ENCODE data around the gene FKBP5. TPM values are rescaled to one million over a fixed set of nuclear protein-coding genes. Genes with fewer than 3 reads are reported as not detected.

FKBP5 gene
- polyA plus RNA-seq, 2 of the 4 experiments (the other 2 are of a cell fraction), result 8.4 to 11.7 TPM

GRCh38 chr6:35609588-35609987 lies 79.1 kb downstream of the FKBP5 start:
- no peak for DNase-seq (ENCODE audit: low read depth in 1 of 2, low spot score in 1 of 2)
- POLR2A ChIA-PET, result no interaction called here
- Histone ChIP-seq H3K4me1 (peaks cover 3% of the 10 kb centered on the region; the same call in 1 of the 3 replicates), H3K27ac (no peak overlapping the region), H3K4me2 (no peak overlapping the region), H3K4me3 (no peak overlapping the region), H3K9me3 (no peaks in the 10 kb centered on the region)
- 94% methylated on average over 1 of the region's 1 CpG for WGBS (ENCODE audit: missing lambda C conversion rate)
- FAIRE-seq, result no peak
- ATAC-seq, result no peak
- TF ChIP-seq HDAC2 (IDR thresholded peaks at IDR 0.05), result no peak
- TF ChIP-seq ESRRA (IDR thresholded peaks at IDR 0.05; ENCODE audit: borderline replicate concordance, low read length), result no peak
- TF ChIP-seq ZC3H11A (IDR thresholded peaks at IDR 0.05), result no peak
- no peak for TF ChIP-seq MAX (IDR thresholded peaks at IDR 0.05)
- TF ChIP-seq NPAS2 (CRISPR knock-in tag; IDR thresholded peaks at IDR 0.05; ENCODE audit: borderline replicate concordance), result no peak
- TF ChIP-seq GATA3 (IDR thresholded peaks at IDR 0.05; ENCODE audit: borderline replicate concordance), result no peak
- CTCF ChIA-PET, result interaction anchor here (0.8 to 1.3 kb wide), 3 partner anchors 14 to 36 kb away, joined by 3 to 4 read pairs (median 3); no protein-coding TSS in a partner anchor

GRCh38 chr6:35607517-35608233 lies 81.0 kb downstream of the FKBP5 start:
- FAIRE-seq (no peak), ATAC-seq (no peak), DNase-seq (ENCODE audit: low read depth in 1 of 2, low spot score in 1 of 2) (no peak)
- no peak overlapping the region for H3K4me2 ChIP-seq
- POLR2A ChIA-PET, result no interaction called here
- no peaks in the 10 kb centered on the region for H3K9me3 ChIP-seq
- WGBS (ENCODE audit: missing lambda C conversion rate), result 83% methylated on average over 10 of the region's 13 CpGs
- CTCF ChIA-PET, result interaction anchor here (0.6 to 1.3 kb wide), 4 partner anchors 10 to 129 kb away, joined by 3 to 4 read pairs (median 4); partner anchors contain the start of gene ARMC12
- no peak overlapping the region for H3K4me3 ChIP-seq
- peaks cover 13% of the 10 kb centered on the region for H3K4me1 ChIP-seq
- no peak overlapping the region for H3K27ac ChIP-seq
- TF ChIP-seq EHF (CRISPR knock-in tag; IDR thresholded peaks at IDR 0.05), result no peak
- no peak for TF ChIP-seq CBX8 (IDR thresholded peaks at IDR 0.05)
- TF ChIP-seq RCOR1 (IDR thresholded peaks at IDR 0.05; ENCODE audit: low read depth, low read length), result no peak
- no peak for TF ChIP-seq CBX2 (IDR thresholded peaks at IDR 0.05; ENCODE audit: borderline replicate concordance, low read depth)
- TF ChIP-seq REST (IDR thresholded peaks at IDR 0.05), result no peak
- TF ChIP-seq FOSL2 (IDR thresholded peaks at IDR 0.05), result no peak
- no peak for TF ChIP-seq FOSL2 (CRISPR knock-in tag; IDR thresholded peaks at IDR 0.05)
- no peak for TF ChIP-seq ZC3H11A (IDR thresholded peaks at IDR 0.05)
- TF ChIP-seq ZNF302 (CRISPR knock-in tag; IDR thresholded peaks at IDR 0.05), result no peak
- no peak for TF ChIP-seq KDM1A (IDR thresholded peaks at IDR 0.05; ENCODE audit: low read depth)
- no peak for TF ChIP-seq HOXA7 (CRISPR knock-in tag; IDR thresholded peaks at IDR 0.05)
- TF ChIP-seq FOSB (CRISPR knock-in tag; IDR thresholded peaks at IDR 0.05), result no peak

GRCh38 chr6:35605600-35605999 lies 83.1 kb downstream of the FKBP5 start:
- peaks cover 29% of the 10 kb centered on the region for H3K4me1 ChIP-seq
- FAIRE-seq, result no peak
- POLR2A ChIA-PET, result no interaction called here
- H3K27ac ChIP-seq, result peak overlapping the region; percentile 3 to 15; a peak in 2 of 6 replicates
- H3K4me3 ChIP-seq, result no peak overlapping the region
- DNase-seq (ENCODE audit: low read depth in 1 of 2, low spot score in 1 of 2), result no peak
- CTCF ChIA-PET, result no interaction called here
- no peaks in the 10 kb centered on the region for H3K9me3 ChIP-seq
- TF ChIP-seq BCL3 (IDR thresholded peaks at IDR 0.05), result no peak
- no peak for TF ChIP-seq RAD21 (conservative IDR thresholded peaks at IDR 0.05 in 1 of 2, IDR thresholded peaks at IDR 0.05 in 1 of 2)
- TF ChIP-seq RCOR1 (IDR thresholded peaks at IDR 0.05; ENCODE audit: low read depth, low read length), result no peak
- WGBS (ENCODE audit: missing lambda C conversion rate), result 94% methylated on average over 6 of the region's 6 CpGs
- no peak overlapping the region for H3K4me2 ChIP-seq
- ATAC-seq, result no peak
